Gastroesophageal sphincter (tissue), 3 donors: ENCODE data around the gene TM9SF2.

ENCODE experiments used
- CTCF ChIP-seq, 4 experiments: fragments of 200-600 bp in 2 of 4; fragments of 450-650 bp in 2 of 4; sonication (generic) in 1 of 4; IDR thresholded peaks; one replicate each; pipeline ENCODE4 v1.5.1; 2017 to 2019; ENCODE audit warnings: antibody characterized with exemption in 4 of 4, mild to moderate bottlenecking in 2 of 4, moderate library complexity in 2 of 4
- EP300 ChIP-seq: sonication (generic); formaldehyde crosslinking; IDR thresholded peaks from one replicate; pipeline ENCODE4 v1.6.1; 2017; ENCODE audit warnings: antibody characterized with exemption, mild to moderate bottlenecking

GRCh38 chr13:99523838-99524237, 22.6 kb downstream of the TM9SF2 start:
- TF ChIP-seq CTCF (IDR thresholded peaks at IDR 0.05) (no peak), EP300 (no peak)
